Gastroesophageal sphincter (tissue), 4 donors: ENCODE data around the gene MFNG. TPM values are rescaled to one million over a fixed set of nuclear protein-coding genes. Genes with fewer than 3 reads are reported as not detected.

Experiments used
- ATAC-seq: fragments of 150-250 bp; one replicate; pipeline ENCODE4 v1.9.1; 2016; ENCODE audit warnings: mild to moderate bottlenecking, moderate library complexity
- H3K27ac ChIP-seq, 4 donors: fragments of 200-600 bp; sonication (generic) in 3 of 4; 1 replicate in 3 of 4; 2 replicates in 1 of 4; pipeline ENCODE4 v1.5.1; 2016 to 2019
- H3K27me3 ChIP-seq: fragments of 200-600 bp; sonication (generic); one replicate; pipeline ENCODE4 v1.5.1; 2019
- H3K36me3 ChIP-seq, 2 donors: fragments of 200-600 bp; sonication (generic); one replicate each; pipeline ENCODE4 v1.5.1; 2019; ENCODE audit warnings: control low read depth in 1 of 2
- H3K4me1 ChIP-seq, 3 donors: fragments of 200-600 bp; sonication (generic); 1 replicate in 2 of 3; 2 replicates in 1 of 3; pipeline ENCODE4 v1.5.1; 2016 to 2019; ENCODE audit warnings: control low read depth in 2 of 3
- H3K4me3 ChIP-seq, 2 donors: fragments of 200-600 bp; sonication (generic); one replicate each; pipeline ENCODE4 v1.5.1; 2019; ENCODE audit warnings: mild to moderate bottlenecking in 1 of 2, moderate library complexity in 1 of 2
- H3K9me3 ChIP-seq, 3 donors: fragments of 200-600 bp; sonication (generic); one replicate each; pipeline ENCODE4 v1.5.1; 2017 to 2019; ENCODE audit warnings: control low read depth in 2 of 3
- EP300 ChIP-seq: sonication (generic); formaldehyde crosslinking; IDR thresholded peaks from one replicate; pipeline ENCODE4 v1.6.1; 2017; ENCODE audit warnings: antibody characterized with exemption, mild to moderate bottlenecking
- POLR2A ChIP-seq, 2 donors: fragments of 450-650 bp; IDR thresholded peaks; one replicate each; pipeline ENCODE4 v1.6.1; 2017; ENCODE audit warnings: antibody characterized with exemption in 2 of 2, mild to moderate bottlenecking in 2 of 2, moderate library complexity in 1 of 2
- POLR2AphosphoS5 ChIP-seq: sonication (generic); formaldehyde crosslinking; IDR thresholded peaks from one replicate; pipeline ENCODE4 v1.6.1; 2017; ENCODE audit warnings: antibody characterized with exemption
- WGBS, 2 donors: methylation state at CpG; one replicate each; pipeline ENCODE4 v1.1.5; 2018; ENCODE audit warnings: low coverage in 1 of 2; 5-methylcytosine and 5-hydroxymethylcytosine counted together
- total RNA-seq, 4 donors: library from RNA; depleted of rRNA; stranded (reverse); fragments of >200 nt; gene quantifications; one replicate each; pipeline ENCODE4 v1.1.0, GENCODE V29; 2016
- TF ChIP-seq, protein P1 (sequence below), 4 experiments: fragments of 200-600 bp in 2 of 4; fragments of 450-650 bp in 2 of 4; sonication (generic) in 1 of 4; IDR thresholded peaks; one replicate each; pipeline ENCODE4 v1.5.1; 2017 to 2019; ENCODE audit warnings: antibody characterized with exemption in 4 of 4, mild to moderate bottlenecking in 2 of 4, moderate library complexity in 2 of 4

The MFNG gene
- total RNA-seq, 4 donors from 2014 or later: 6.4 to 14.6 (median 12.1) TPM

DNA sequence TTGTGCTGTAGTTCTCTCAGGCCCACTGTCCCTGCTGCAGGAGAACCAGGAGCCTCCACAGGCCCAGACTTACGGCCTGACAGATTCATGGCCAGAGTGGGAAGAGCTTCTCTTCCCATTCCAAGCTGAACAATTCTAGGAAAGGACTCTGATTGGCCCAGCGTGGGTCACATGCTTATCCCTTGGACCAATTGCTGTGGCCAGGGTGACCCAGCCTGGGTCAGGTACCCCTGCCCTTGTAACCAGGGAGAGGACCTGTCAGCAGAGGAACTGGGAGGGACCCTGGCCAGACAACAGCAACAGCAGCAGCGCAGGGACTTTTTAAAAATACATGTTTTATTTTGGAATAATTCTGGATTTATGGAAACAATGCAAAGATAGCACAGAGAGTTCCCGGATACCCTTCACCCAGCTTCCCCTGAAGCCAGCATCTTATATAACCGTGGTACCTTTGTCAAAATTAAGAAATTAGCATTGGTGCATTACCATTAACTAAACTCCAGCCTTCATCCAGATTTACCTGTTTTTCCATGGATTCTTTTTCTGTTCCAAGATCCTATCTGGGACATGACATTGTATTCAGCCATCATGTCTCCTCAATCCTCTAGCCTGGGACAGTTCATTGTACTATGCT, 50.1 kb downstream of the MFNG start:
- H3K27ac ChIP-seq: no peak overlapping the region
- H3K4me1 ChIP-seq: no peaks in the 10 kb centered on the region
- H3K9me3 ChIP-seq: peaks cover 0 to 22% (median 0%) of the 10 kb centered on the region in 3 donors
- peaks cover 94% of the 10 kb centered on the region for H3K27me3 ChIP-seq
- H3K36me3 ChIP-seq: no peaks in the 10 kb centered on the region
- no peak for ATAC-seq
- TF ChIP-seq EP300 (no peak), POLR2AphosphoS5 (no peak)
- TF ChIP-seq, protein P1, sequence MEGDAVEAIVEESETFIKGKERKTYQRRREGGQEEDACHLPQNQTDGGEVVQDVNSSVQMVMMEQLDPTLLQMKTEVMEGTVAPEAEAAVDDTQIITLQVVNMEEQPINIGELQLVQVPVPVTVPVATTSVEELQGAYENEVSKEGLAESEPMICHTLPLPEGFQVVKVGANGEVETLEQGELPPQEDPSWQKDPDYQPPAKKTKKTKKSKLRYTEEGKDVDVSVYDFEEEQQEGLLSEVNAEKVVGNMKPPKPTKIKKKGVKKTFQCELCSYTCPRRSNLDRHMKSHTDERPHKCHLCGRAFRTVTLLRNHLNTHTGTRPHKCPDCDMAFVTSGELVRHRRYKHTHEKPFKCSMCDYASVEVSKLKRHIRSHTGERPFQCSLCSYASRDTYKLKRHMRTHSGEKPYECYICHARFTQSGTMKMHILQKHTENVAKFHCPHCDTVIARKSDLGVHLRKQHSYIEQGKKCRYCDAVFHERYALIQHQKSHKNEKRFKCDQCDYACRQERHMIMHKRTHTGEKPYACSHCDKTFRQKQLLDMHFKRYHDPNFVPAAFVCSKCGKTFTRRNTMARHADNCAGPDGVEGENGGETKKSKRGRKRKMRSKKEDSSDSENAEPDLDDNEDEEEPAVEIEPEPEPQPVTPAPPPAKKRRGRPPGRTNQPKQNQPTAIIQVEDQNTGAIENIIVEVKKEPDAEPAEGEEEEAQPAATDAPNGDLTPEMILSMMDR (IDR thresholded peaks at IDR 0.05): no peak
- H3K4me3 ChIP-seq: no peak overlapping the region
- WGBS, 2 donors: 85 to 94% methylated on average over 2 to 3 of the region's 5 CpGs

DNA sequence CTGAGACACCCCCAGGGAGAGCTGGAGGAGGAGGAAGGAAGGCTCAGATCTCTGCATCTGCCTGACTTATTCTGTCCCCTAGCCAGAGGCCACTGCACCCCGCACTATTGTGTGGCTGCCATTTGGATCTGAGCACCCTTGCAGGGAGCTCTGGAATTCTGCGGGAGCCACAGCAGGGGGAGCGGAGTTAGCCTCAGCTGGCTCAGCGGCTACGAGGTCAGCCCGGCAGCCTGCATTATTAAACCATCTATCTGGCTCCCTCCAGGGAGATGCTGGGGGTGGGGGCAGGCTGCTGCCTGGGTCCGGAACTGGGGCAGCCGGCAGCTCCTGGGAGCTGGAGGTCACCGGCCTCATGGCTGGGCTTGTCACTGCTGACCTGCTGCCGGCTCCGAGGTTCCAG, 52.4 kb downstream of the MFNG start:
- TF ChIP-seq POLR2AphosphoS5: no peak
- TF ChIP-seq EP300: no peak
- TF ChIP-seq, protein P1 (IDR thresholded peaks at IDR 0.05): no peak
- TF ChIP-seq POLR2A (IDR thresholded peaks at IDR 0.05): no peak
- WGBS, 2 donors: 51% methylated on average over 5 of the region's 11 CpGs; no CpG with 5 or more reads in 1 of the 2 donors
- Histone ChIP-seq H3K36me3 (no peaks in the 10 kb centered on the region), H3K9me3 (peaks cover 0 to 10% (median 0%) of the 10 kb centered on the region in 3 donors), H3K4me1 (no peaks in the 10 kb centered on the region), H3K27me3 (peaks cover 94% of the 10 kb centered on the region), H3K4me3 (no peak overlapping the region), H3K27ac (no peak overlapping the region)
- no peak for ATAC-seq

- ATAC-seq: no peak
- no peak overlapping the region for H3K4me3 ChIP-seq
- H3K36me3 ChIP-seq: no peaks in the 10 kb centered on the region
- TF ChIP-seq, protein P1 (IDR thresholded peaks at IDR 0.05): no peak
- TF ChIP-seq POLR2A (IDR thresholded peaks at IDR 0.05): no peak
- no peak for TF ChIP-seq POLR2AphosphoS5
- no peak for TF ChIP-seq EP300
- 92 to 93% methylated on average over 3 of the region's 3 CpGs for WGBS, 2 donors
- H3K9me3 ChIP-seq: peaks cover 0 to 10% (median 0%) of the 10 kb centered on the region in 3 donors
- H3K4me1 ChIP-seq: peaks cover 0 to 6% (median 0%) of the 10 kb centered on the region in 3 donors
- H3K27me3 ChIP-seq: peaks cover 94% of the 10 kb centered on the region
- no peak overlapping the region for H3K27ac ChIP-seq
These were observed 53.5 kb downstream of the MFNG start for GRCh38 chr22:37432708-37433054.

GRCh38 chr22:37431801-37432707, 54.1 kb downstream of the MFNG start:
- H3K27ac ChIP-seq: no peak overlapping the region
- WGBS, 2 donors: 59 to 72% methylated on average over 4 to 12 of the region's 14 CpGs
- peaks cover 0 to 13% (median 0%) of the 10 kb centered on the region in 3 donors for H3K4me1 ChIP-seq
- no peaks in the 10 kb centered on the region for H3K36me3 ChIP-seq
- peaks cover 0 to 10% (median 0%) of the 10 kb centered on the region in 3 donors for H3K9me3 ChIP-seq
- no peak overlapping the region for H3K4me3 ChIP-seq
- H3K27me3 ChIP-seq: peaks cover 94% of the 10 kb centered on the region
- ATAC-seq: no peak
- TF ChIP-seq, protein P1 (IDR thresholded peaks at IDR 0.05): no peak
- no peak for TF ChIP-seq POLR2AphosphoS5
- no peak for TF ChIP-seq EP300
- TF ChIP-seq POLR2A (IDR thresholded peaks at IDR 0.05): no peak
